ENCODE data around the gene IQCC.

GRCh38 chr1:32163405-32163804 lies 42.1 kb upstream of the IQCC start:
- TF ChIP-seq CTCF (IDR thresholded peaks at IDR 0.05; ENCODE audit: poor library complexity, severe bottlenecking) (no peak), EZH2 (IDR thresholded peaks at IDR 0.05; ENCODE audit: borderline replicate concordance, insufficient read depth, low read length, poor library complexity, severe bottlenecking) (no peak), TAF1 (IDR thresholded peaks at IDR 0.05; ENCODE audit: low read depth) (no peak), POLR2AphosphoS5 (IDR thresholded peaks at IDR 0.05) (no peak)
